Suprapubic skin (tissue), 4 donors: Measurements from ENCODE around the gene KLHL30. TPM values are rescaled to one million over a fixed set of nuclear protein-coding genes. Genes with fewer than 3 reads are reported as not detected.

Source experiments
- DNase-seq, 2 donors: peaks; one replicate each; pipeline ENCODE4 v3.0.0-alpha.2; 2019; ENCODE audit warnings: low spot score in 2 of 2
- H3K27ac ChIP-seq: fragments of 200-600 bp; sonication (generic); one replicate; pipeline ENCODE4 v1.5.1; 2019
- H3K27me3 ChIP-seq: fragments of 200-600 bp; sonication (generic); one replicate; pipeline ENCODE4 v1.5.1; 2019
- H3K36me3 ChIP-seq: fragments of 200-600 bp; sonication (generic); one replicate; pipeline ENCODE4 v1.5.1; 2019
- H3K4me1 ChIP-seq: fragments of 200-600 bp; sonication (generic); one replicate; pipeline ENCODE4 v1.5.1; 2019
- H3K4me3 ChIP-seq: fragments of 200-600 bp; sonication (generic); one replicate; pipeline ENCODE4 v1.5.1; 2019; ENCODE audit warnings: mild to moderate bottlenecking
- H3K9me3 ChIP-seq: fragments of 200-600 bp; sonication (generic); one replicate; pipeline ENCODE4 v1.5.1; 2019
- CTCF ChIP-seq, 2 donors: fragments of 200-600 bp in 1 of 2; fragments of 450-650 bp in 1 of 2; sonication (generic) in 1 of 2; IDR thresholded peaks; one replicate each; pipeline ENCODE4 v1.5.1; 2016 to 2019; ENCODE audit warnings: antibody characterized with exemption in 2 of 2, mild to moderate bottlenecking in 1 of 2, moderate library complexity in 1 of 2
- EP300 ChIP-seq: sonication (generic); formaldehyde crosslinking; IDR thresholded peaks from one replicate; pipeline ENCODE4 v1.6.1; 2017; ENCODE audit warnings: antibody characterized with exemption
- POLR2A ChIP-seq, 2 donors: fragments of 450-650 bp; IDR thresholded peaks; one replicate each; pipeline ENCODE4 v1.6.1; 2017; ENCODE audit warnings: antibody characterized with exemption in 2 of 2, mild to moderate bottlenecking in 2 of 2, moderate library complexity in 2 of 2
- POLR2AphosphoS5 ChIP-seq, 3 donors: sonication (generic); formaldehyde crosslinking; IDR thresholded peaks; one replicate each; pipeline ENCODE4 v1.6.1; 2017; ENCODE audit warnings: antibody characterized with exemption in 3 of 3
- WGBS: methylation state at CpG from one replicate; pipeline ENCODE4 v1.1.5; 2018; 5-methylcytosine and 5-hydroxymethylcytosine counted together
- total RNA-seq, 4 donors: library from RNA; depleted of rRNA; stranded (reverse); fragments of >200 nt; gene quantifications; one replicate each; pipeline ENCODE4 v1.1.0, GENCODE V29; 2016

KLHL30 gene
- total RNA-seq, 4 donors from 2014 or later, result 0.13 to 0.23 TPM; not detected in 2

- peak in 1 of 2 donors; percentile 74 for DNase-seq
- H3K4me1 ChIP-seq, result peaks cover 4% of the 10 kb centered on the region
- H3K27ac ChIP-seq, result no peak overlapping the region
- no peak overlapping the region for H3K4me3 ChIP-seq
- TF ChIP-seq POLR2AphosphoS5 (IDR thresholded peaks at IDR 0.05), result no peak
- H3K27me3 ChIP-seq, result no peaks in the 10 kb centered on the region
- 87% methylated on average over 26 of the region's 26 CpGs for WGBS
- H3K9me3 ChIP-seq, result no peaks in the 10 kb centered on the region
- H3K36me3 ChIP-seq, result no peaks in the 10 kb centered on the region
Measured at GRCh38 chr2:238093181-238094140, 45.0 kb upstream of the KLHL30 start.

DNA sequence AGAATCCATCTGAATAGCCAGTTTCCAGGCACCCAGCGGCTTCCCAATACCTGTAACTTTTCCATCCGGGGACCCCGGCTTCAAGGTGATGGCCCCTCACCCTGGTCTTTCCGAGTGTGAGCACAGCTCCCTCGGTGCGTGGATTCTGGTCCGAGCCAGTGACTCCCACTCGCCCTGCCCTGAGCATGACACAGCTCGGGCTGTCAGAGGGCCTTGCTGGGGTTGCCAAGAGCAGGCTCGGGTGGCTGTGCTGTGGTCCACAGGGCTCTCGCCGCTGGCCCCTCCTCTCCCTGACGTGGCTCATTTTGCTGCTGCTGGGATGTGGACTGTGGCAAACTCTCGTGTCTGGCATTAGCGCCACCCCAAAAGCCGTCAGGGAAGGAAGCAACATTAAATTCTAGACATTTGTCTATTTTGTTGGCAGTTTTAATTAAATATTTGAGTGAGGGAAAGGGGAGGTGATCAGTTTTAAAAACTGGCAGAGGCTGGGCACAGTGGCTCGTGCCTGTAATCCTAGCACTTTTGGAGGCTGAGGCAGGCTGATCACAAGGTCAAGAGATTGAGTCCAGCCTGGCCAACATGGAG lies 43.9 kb upstream of the KLHL30 start:
- TF ChIP-seq POLR2AphosphoS5 (IDR thresholded peaks at IDR 0.05) (no peak), EP300 (no peak), POLR2A (IDR thresholded peaks at IDR 0.05) (no peak), CTCF (IDR thresholded peaks at IDR 0.05) (no peak)
- no peaks in the 10 kb centered on the region for H3K9me3 ChIP-seq
- H3K27me3 ChIP-seq, result no peaks in the 10 kb centered on the region
- peak in 1 of 2 donors; percentile 72 for DNase-seq
- no peaks in the 10 kb centered on the region for H3K36me3 ChIP-seq
- H3K27ac ChIP-seq, result no peak overlapping the region
- peaks cover 12% of the 10 kb centered on the region for H3K4me1 ChIP-seq
- 92% methylated on average over 16 of the region's 17 CpGs for WGBS
- H3K4me3 ChIP-seq, result no peak overlapping the region

DNA sequence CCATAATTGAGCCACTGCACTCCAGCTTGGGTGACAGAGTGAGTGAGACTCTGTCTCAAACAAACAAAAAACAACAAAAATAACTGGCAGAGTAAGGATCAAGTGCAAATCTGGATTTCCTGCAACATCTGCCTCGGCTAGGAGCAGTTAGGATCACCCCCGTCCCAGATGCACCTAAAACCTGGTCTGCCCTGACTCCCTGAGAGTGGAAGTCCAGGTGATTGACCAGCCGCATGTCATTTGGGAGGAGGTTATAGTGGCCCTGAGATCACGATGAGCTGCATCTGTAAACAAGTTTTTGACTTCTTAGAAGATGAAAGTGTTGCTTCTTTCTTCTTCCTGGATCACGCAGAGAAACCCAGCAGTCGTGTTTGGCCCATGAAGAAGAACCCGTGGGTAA lies 43.3 kb upstream of the KLHL30 start:
- DNase-seq, result peak in 1 of 2 donors; percentile 53
- WGBS, result 91% methylated on average over 7 of the region's 7 CpGs
- H3K36me3 ChIP-seq, result no peaks in the 10 kb centered on the region
- no peak for TF ChIP-seq POLR2AphosphoS5 (IDR thresholded peaks at IDR 0.05)
- no peak for TF ChIP-seq EP300
- TF ChIP-seq CTCF (IDR thresholded peaks at IDR 0.05), result no peak
- no peak for TF ChIP-seq POLR2A (IDR thresholded peaks at IDR 0.05)
- peaks cover 15% of the 10 kb centered on the region for H3K4me1 ChIP-seq
- H3K9me3 ChIP-seq, result no peaks in the 10 kb centered on the region
- no peaks in the 10 kb centered on the region for H3K27me3 ChIP-seq
- H3K27ac ChIP-seq, result no peak overlapping the region
- no peak overlapping the region for H3K4me3 ChIP-seq

GRCh38 chr2:238096311-238097011 lies 42.0 kb upstream of the KLHL30 start:
- Histone ChIP-seq H3K27ac (no peak overlapping the region), H3K4me3 (no peak overlapping the region), H3K4me1 (peaks cover 15% of the 10 kb centered on the region), H3K27me3 (no peaks in the 10 kb centered on the region), H3K9me3 (no peaks in the 10 kb centered on the region), H3K36me3 (no peaks in the 10 kb centered on the region)
- TF ChIP-seq POLR2A (IDR thresholded peaks at IDR 0.05), result no peak
- TF ChIP-seq POLR2AphosphoS5 (IDR thresholded peaks at IDR 0.05), result no peak
- TF ChIP-seq CTCF (IDR thresholded peaks at IDR 0.05), result no peak
- TF ChIP-seq EP300, result no peak
- peak in 1 of 2 donors; percentile 76 for DNase-seq
- WGBS, result 34% methylated on average over 5 of the region's 22 CpGs

- H3K27me3 ChIP-seq, result no peaks in the 10 kb centered on the region
- H3K36me3 ChIP-seq, result no peaks in the 10 kb centered on the region
- peak in 1 of 2 donors; percentile 71 for DNase-seq
- peaks cover 15% of the 10 kb centered on the region for H3K4me1 ChIP-seq
- no peaks in the 10 kb centered on the region for H3K9me3 ChIP-seq
- TF ChIP-seq POLR2A (IDR thresholded peaks at IDR 0.05), result no peak
- TF ChIP-seq CTCF (IDR thresholded peaks at IDR 0.05), result no peak
- TF ChIP-seq EP300, result no peak
- TF ChIP-seq POLR2AphosphoS5 (IDR thresholded peaks at IDR 0.05), result no peak
- no peak overlapping the region for H3K4me3 ChIP-seq
- no peak overlapping the region for H3K27ac ChIP-seq
- 90% methylated on average over 16 of the region's 19 CpGs for WGBS
Measured at GRCh38 chr2:238097201-238097987, 41.1 kb upstream of the KLHL30 start.
